GM12864 (cell line): Measurements from ENCODE around the gene DUSP2.
A peak's percentile ranks its signal among the peaks of the same experiment; 100 is the strongest.
"Not testable (repeated sequence)": the region's sequence is repeated elsewhere in the genome, so short reads cannot be mapped to it uniquely, and the experiment has no call there.

Experiments used
- DNase-seq: peaks from one replicate; pipeline ENCODE4 v3.0.0-alpha.2; 2011; ENCODE audit warnings: low read depth
- H3K4me3 ChIP-seq: 2 replicates; pipeline ENCODE4 v1.5.1; 2011; ENCODE audit warnings: mild to moderate bottlenecking, low read depth, low read length, control low read depth
- CTCF ChIP-seq: IDR thresholded peaks from 2 replicates; pipeline ENCODE4 v1.5.1; 2011; ENCODE audit warnings: low read depth, mild to moderate bottlenecking, moderate library complexity, low read length, control low read depth, inconsistent platforms; ENCODE audit errors: missing control alignments

The DUSP2 gene

DNA sequence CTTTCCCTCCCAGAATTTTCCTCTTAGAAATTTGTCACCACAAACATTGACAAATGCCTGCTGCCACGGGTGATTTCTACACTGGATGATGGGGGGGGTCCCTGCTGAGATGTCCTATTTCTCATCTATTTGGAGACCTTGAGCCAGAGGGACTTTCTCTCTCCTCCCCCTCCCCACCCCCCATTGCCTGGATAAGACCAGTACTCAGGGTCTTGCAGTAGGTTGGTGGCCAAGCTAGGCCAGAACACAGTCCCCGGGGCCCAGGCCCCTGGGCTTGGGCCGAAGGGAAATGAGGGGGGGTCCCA lies 560 bp upstream of the DUSP2 start:
- no peak for TF ChIP-seq CTCF
- peak overlapping the region; percentile 68 for H3K4me3 ChIP-seq
- DNase-seq = no peak

DNA sequence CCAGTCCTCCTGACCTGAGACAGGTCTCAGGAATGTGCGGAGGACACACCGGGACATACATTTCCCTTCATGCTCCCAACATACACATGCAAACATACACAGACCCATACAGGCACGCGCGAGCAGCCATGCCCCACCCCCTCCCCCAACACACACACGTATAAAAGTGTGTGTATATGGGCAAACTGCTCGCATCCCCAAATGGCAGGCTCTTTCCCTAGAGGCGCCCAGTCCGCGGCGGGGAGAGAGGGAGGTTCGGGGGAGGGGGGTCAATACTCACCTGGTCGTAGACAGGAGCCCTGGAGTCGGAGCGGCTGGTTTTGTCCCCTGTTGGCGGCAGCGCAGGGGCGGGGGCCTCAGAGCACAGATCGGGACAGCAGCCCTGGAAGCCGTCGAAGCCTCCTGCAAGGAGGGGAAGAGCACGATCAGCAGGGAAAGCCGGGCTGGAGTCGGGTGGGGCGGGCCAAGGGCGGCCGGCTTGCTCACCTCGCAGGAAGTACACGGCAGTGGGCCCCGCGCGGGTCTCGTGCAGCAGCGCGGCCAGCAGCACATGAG lies 682 bp downstream of the DUSP2 start:
- TF ChIP-seq CTCF = no peak
- peak overlapping the region; percentile 68 for H3K4me3 ChIP-seq
- DNase-seq = no peak

DNA sequence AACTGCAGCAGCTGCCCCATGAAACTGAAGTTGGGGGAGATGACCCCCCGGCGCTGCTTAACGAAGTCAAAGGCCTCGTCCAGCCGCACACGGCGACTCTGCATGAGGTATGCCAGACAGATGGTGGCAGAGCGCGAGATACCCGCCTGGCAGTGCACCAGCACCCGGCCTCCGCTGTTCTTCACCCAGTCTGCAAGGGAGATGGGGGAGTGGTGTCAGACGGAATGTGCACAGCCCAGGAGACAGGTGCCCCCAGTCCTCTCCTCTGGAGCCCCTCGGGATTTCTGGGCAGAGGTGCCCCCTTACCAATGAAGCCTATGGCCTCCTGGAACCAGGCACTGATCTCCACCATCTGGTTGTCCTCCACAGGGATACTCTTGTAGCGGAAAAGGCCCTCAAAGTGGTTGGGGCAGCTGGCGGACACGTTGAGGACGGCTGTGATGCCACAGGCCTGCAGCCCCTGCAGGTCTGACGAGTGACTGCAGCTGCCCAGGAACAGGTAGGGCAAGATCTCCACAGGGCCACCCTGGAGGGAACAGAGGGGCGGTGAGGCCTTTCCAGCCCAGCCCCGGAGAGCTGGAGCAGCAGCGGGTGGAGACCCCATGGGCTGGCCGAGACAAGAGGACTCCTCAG lies 1.3 kb downstream of the DUSP2 start:
- peak overlapping the region; percentile 68 for H3K4me3 ChIP-seq
- TF ChIP-seq CTCF = peak; percentile 59
- no peak for DNase-seq

DNA sequence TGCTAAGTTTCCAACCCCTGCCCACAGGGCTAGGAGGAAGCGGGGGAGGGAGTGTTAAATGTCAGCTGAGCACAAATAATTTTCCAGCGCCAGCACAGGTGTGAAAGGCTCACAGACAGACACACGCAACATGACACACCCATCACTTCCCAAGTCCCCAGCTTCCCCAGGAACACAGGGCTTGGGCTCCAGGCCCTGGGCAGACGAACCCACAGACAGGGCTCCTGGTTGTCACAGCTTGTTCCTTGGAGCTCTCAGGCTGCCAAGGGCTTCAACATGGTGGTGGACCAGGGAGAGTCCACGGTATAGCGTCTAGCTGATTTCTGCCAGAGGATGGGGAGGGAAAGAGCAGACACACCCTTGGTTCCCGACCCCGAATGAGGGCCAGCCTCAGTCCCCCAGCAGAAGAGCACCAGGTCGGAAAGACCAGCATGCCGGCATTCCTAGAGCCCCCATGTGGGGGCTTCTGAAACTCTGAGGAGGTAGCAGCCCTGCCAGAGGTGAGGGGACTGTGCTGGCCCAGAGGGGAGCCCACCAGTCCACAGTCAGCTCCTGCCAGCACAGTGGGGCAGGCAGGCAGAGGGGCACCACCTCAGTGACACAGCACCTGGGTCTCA lies 1.9 kb downstream of the DUSP2 start:
- no peak for TF ChIP-seq CTCF
- peak overlapping the region; percentile 68 for H3K4me3 ChIP-seq
- DNase-seq = no peak

GRCh38 chr2:96142217-96143113 lies 2.8 kb downstream of the DUSP2 start:
- H3K4me3 ChIP-seq = peak overlapping the region; percentile 68
- no peak for DNase-seq
- TF ChIP-seq CTCF = peak; percentile 80

DNA sequence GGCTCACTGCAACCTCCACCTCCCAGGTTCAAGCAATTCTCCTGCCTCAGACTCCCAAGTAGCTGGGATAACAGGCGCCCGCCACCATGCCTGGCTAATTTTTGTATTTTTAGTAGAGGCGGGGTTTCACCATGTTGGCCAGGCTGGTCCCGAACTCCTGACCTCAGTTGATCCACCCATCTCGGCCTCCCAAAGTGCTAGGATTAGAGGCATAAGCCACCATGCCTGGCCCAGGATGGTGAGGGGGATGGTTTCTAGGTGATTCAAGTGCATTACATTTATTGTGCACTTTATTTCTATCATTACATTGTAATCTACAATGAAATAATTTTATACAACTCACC lies 3.6 kb downstream of the DUSP2 start:
- DNase-seq, H3K4me3 ChIP-seq: not testable (repeated sequence)

- no peak for TF ChIP-seq CTCF
- DNase-seq = no peak
These were observed 4.2 kb downstream of the DUSP2 start for GRCh38 chr2:96140941-96141623.

More at GRCh38 chr2:96140941-96141623, 4.2 kb downstream of the DUSP2 start:
- no peak overlapping the region for H3K4me3 ChIP-seq
